GM18907 (cell line): Measurements from ENCODE around the gene ELOA.

Source experiments
- ATAC-seq: cut with Tn5 transposase; IDR thresholded peaks from one replicate; pipeline ENCODE4 v1.9.1; 2021; ENCODE audit warnings: mild to moderate bottlenecking, moderate library complexity; ENCODE audit not compliant: unreplicated experiment

ELOA gene, protein sequence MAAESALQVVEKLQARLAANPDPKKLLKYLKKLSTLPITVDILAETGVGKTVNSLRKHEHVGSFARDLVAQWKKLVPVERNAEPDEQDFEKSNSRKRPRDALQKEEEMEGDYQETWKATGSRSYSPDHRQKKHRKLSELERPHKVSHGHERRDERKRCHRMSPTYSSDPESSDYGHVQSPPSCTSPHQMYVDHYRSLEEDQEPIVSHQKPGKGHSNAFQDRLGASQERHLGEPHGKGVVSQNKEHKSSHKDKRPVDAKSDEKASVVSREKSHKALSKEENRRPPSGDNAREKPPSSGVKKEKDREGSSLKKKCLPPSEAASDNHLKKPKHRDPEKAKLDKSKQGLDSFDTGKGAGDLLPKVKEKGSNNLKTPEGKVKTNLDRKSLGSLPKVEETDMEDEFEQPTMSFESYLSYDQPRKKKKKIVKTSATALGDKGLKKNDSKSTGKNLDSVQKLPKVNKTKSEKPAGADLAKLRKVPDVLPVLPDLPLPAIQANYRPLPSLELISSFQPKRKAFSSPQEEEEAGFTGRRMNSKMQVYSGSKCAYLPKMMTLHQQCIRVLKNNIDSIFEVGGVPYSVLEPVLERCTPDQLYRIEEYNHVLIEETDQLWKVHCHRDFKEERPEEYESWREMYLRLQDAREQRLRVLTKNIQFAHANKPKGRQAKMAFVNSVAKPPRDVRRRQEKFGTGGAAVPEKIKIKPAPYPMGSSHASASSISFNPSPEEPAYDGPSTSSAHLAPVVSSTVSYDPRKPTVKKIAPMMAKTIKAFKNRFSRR

DNA sequence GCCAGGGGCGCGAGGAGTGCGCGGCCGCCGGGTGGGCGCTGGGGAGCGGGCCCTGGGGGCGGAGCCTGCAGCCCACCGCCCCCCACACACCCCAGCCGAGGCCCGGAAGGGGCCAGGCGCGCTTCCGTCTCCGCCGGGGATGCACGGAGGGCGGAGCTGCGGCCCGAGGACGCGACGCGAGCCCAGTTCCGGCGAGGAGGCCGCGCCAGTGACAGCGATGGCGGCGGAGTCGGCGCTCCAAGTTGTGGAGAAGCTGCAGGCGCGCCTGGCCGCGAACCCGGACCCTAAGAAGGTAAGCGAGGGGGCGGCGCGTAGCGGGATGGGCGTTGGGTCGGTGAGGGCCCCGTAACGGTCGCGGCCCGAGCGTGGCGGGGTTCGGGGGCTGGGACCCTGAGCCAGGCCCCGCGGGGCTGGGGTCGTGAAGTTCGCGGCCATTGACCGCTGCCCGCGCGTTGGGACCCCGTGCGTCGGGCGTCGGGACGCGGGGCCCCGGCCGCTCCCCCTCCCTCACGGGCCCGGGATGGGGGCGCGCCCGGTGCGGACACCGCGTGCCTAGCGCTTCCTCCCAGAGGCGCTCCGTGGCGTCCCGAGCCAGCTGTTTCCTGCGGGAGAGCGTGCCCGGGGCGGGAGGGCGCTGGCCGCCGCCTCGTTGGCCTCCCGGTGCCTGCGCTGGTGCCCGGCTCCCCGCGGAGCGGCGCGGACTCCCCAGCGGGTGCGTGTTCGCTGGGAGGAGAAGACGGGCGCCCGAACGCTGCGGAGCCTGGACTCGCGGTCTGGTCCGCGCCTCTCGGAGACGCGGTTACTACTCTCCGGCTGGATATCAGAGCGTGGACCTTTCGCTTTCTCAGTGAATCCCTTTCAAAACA lies at the start of gene ELOA:
Gene ELOA (plus strand): TSS at position 185 of the 866 bp plus-strand sequence. CDS start 33 bp downstream, at position 218.
- peak; percentile 74 for ATAC-seq

DNA sequence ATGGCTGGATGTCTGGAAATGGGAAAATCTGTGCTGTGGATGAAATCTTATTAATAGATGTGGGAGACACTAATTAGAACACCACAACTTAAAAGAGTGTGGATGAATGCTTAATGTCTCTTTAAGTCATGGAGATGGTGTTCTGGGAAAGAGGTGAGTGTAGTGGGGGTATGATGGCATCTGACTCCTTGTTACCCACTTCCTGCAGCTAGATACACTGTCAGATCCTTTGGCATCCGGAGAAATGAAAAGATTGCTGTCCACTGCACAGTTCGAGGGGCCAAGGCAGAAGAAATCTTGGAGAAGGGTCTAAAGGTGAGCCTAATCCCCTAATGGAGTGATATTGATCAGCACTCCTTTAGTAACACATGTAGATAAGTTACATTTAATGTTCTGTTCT lies 49.7 kb upstream of the ELOA start:
- no peak for ATAC-seq

DNA sequence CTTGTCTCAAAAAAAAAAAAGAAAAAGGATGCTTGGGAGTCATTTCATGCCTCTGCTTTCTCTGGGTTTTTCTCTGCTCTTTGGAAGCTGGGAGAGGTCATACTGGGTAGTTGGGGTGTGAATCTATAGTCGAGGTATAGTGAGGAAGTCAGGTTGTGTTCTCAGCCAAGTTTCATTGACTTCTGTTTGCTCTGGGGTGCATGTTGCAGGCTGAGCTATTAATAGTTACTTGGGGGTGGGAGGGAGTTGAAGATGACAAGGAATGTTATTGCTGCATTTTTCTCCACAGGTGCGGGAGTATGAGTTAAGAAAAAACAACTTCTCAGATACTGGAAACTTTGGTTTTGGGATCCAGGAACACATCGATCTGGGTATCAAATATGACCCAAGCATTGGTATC lies 48.9 kb upstream of the ELOA start:
- no peak for ATAC-seq

DNA sequence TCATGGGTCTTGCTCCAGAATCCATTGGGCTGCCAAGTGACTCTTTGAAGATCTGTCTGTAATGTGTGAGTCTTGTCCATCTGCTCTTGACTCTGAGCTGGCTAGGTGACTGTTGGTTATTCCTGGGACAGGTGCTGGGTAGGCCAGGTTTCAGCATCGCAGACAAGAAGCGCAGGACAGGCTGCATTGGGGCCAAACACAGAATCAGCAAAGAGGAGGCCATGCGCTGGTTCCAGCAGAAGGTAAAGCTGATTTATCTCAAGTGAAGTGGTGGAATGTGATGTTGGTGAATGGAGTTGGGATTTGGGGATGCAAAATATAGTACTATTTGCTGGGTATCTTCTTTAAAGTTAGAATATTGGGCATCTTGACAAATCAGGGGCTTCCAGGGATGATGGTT lies 47.6 kb upstream of the ELOA start:
- no peak for ATAC-seq

DNA sequence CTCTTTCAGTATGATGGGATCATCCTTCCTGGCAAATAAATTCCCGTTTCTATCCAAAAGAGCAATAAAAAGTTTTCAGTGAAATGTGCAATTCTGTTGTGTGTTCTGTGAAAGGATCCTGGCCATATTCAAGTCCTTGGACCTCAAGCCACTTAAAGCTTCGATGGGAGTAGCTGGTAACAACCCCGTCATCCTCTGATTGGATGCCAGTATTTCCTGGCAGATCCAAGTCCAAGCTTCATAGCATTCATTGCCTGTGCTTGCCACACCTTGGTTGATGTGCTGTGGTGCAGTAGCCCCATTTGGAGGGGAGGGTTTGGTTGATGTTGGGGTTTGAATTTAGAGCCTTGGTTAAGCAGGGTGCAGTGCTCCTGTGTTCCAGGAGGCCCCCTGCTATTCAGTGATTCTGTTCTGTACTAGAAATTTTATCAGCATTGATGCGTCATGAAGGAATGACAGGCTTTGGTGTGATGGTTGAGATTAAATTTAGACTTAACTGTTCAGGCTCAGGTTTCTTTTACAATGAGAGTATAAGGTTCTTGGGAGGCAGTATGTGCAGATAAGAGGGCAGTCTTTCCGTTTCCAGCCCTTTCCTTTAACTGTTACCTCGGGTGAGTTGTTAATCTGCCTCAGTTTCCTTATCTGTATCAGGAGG lies 46.8 kb upstream of the ELOA start:
- no peak for ATAC-seq

DNA sequence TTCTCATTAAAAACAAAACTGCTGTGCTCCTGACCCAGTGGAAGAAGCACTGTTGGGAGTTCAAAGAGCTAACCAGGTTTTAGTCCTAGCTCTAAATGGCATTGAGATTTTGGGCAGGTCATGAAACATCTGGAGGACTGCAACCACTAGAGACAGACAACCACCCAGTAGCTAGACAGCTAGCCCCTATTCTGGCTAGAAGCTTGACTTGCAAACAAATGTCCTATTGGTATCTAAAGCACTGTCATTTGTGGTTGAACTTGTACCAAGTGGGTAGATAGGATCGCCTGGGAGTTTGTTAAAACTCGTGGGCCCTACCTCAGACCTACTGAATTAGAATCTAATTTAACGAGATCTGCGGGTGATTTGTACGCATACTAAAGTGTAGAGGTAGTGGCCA lies 44.8 kb upstream of the ELOA start:
- ATAC-seq: no peak

DNA sequence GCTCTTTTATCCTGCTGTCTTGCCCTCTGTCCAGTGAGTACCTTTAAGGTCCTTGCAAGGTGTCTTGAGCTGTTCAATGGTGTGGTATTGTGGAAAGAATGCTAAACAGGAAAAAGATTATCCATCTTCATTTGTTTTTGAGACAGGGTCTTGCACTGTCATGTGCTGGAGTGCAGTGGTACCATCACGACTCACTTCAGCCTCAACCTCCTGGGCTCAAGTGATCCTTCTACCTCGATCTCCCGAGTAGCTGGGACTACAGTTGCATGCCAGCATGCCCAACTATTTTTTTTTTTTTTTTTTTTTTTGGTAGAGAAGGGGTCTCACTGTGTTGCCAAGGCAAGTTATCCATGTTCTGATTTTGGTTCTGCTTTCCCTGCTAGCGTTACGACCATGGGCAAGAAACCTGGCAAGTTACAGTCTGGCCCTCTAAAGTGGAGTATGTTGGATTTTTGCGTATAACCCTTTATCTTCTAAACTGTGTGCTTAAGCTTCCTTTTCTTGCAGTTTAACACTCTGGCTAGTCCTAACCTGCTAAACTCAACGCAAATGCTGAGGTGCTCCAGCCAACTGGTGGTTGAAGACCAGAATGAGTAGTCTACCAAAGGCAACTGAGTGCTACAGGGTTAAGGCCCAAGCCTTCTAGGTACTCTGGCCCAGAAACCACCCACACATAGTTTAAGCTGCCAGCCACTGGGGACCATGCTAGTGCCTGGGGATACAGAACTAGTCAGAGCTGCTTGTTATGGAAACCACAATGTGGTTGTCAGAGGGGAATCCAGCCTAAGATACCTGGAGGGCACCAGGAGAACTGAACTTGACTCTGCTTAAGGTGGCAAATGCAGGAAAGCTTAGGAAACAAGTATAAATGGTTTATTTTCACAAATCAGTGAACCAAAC lies 43.7 kb upstream of the ELOA start:
- ATAC-seq: no peak

DNA sequence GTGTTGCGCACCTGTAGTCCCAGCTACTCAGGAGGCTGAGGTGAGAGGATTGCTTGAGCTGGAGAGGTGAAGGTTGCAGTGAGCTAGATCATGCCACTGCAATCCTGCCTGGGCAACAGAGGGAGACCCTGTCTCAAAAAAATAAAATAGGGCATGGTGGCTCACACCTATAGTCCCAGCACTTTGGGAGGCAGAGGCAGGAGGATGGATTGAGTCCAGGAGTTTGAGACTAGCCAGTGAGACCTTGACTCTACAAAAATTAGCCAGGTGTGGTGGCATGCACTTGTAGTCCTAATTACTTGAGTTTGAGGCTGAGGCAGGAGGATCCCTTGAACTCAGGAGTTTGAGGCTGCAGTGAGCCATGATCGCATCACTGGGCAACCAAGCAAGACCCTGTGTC lies 42.0 kb upstream of the ELOA start:
- no peak for ATAC-seq

DNA sequence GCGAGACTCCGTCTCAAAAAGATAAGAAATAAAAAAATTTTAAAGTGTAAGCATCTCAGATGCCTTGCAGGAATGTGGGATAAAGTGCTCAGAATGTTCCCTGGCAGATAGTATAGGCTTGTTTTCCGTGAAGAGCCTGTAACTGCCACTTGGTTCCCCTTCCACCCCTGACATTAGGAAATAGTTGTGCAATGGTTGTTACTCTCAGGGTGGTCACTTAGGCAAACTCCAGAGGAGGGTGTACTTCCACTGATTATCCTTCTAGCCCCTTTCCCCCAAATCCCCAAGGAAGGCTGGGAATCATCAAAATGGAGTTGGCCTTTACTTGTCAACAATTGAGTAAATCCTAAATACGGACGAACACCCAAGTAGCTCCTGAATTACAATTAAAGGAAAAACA lies 41.3 kb upstream of the ELOA start:
- no peak for ATAC-seq

DNA sequence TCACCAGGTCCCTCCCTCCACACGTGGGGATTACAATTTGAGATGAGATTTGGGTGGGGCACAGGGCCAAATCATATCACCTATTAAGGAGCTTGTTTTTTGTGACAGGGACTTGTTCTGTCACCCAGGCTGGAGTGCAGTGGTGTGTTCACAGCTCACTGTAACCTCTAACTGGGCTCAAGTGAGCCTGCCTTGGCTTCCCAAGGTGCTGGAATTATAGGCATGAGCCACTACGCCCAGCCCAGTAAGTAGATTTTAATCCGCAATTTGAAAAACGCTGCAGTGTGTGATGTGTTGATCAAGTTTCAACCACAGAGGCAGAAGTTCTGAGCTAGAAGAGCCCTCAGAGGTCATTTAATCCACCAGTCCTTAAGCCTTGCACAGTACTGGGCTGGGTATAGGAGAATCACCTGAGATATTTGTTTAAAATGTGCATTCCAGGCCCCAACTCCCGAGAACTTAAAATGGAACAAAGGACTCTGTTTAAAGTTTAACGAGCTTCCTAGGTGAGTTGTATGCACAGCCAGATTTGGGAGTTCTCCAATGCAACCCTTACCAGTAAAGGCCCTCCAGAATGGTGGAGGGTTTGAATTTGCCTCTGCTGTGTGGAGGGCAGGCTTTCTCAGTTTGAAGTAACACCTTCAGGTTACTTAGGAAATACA lies 38.3 kb upstream of the ELOA start:
- no peak for ATAC-seq

DNA sequence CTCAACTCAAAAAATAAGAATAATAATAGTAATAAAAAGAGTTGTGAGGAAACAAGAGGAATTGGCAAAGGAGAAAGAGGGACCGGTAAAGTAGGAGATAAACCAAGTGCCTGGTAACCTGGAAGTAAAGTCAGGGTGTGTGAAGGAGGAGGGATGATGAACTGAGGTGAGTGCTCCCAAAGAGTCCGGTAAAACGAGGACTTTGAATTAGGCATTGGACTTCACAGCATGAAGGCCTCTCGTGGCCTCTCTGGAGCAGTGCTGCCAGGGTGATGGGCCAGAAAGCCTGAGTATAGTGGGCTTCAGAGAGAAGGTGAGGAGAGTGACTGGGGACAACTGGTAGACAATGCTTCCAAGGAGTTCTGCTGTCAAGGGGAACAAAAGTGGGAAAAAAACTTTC lies 34.0 kb upstream of the ELOA start:
- no peak for ATAC-seq

DNA sequence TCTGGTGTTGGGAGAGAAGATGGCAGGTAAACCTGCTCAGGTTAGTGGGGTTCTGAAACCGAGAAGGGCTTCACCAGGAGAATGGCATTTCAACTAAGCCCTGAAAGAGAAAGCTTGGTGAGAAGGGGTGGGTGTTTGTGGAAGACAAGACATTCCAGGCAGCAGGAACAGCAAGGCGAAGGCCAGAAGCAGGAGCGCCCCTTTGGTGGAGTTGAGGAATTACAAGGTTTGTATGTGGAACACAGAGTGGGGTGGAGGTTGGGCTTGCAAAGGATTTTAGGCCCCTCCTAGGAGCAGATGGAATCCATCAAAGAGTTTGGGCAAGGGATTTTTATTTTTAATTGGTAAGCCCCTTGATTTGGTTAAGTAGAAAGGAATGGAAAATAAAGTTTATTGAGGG lies 24.8 kb upstream of the ELOA start:
- no peak for ATAC-seq

DNA sequence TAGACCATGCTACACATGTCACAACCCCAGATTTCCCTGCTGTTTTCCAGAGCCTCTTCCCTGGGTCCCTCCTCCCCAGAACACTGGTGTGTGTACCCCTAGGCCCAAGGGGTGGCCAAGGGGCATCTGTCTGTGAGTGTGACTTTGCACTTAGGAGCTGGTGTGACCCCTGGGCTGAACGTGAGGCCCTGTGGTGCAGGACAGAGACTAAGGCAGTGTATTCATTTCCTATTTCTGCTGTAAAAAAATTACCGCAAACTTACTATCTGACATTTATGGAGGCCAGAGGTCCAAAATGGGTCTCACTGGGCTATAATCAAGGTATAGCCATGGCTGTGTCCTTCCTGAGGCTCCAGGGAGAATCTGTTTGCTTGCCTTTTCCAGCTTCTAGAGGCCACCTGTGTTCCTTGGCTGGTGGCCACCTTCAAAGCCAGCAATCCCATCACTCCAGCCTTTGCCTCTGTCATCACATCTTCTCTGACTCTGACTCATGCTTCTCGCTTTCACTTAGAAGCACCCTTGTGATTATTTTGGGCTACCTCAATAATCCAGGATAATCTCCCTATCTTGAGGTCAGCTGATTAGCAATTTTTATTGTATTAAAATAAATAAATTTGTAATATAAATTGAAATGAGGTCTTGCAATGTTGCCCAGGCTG lies 24.0 kb upstream of the ELOA start:
- ATAC-seq: no peak

DNA sequence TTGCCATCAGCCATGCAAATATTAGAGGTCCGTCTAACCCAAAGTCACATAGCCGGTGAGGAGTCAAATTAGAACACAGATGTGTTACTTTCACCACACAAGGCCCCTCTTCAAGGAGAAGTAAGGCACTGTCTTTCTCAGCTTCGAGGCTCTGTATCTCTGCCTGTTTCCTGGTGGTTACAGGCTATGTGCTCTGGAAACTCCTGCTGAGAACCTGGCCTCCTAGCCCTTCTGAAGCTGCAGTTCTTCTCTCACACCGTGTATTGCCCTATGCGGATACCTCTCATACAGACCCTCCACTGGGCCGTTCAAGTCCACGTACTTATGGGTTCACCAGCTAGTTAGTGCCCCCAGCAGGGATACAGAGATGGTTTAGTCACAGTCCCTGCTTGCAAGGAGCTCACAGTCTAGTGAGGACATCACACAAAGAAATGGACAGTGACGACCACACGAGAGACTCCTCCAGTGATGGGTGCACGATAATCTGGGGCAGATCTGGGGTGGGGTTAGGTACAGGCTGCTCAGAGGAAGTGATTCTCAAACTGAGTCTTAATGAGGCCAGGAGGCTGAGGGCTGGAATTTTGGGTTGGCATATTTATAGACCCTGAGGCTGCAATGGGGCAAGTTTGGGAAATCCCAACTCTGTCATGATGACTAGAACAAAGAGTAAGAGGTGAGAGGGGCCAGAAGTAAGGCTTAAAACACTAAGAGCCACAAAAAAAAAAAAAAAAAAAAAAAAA lies 22.8 kb upstream of the ELOA start:
- peak; percentile 57 for ATAC-seq

DNA sequence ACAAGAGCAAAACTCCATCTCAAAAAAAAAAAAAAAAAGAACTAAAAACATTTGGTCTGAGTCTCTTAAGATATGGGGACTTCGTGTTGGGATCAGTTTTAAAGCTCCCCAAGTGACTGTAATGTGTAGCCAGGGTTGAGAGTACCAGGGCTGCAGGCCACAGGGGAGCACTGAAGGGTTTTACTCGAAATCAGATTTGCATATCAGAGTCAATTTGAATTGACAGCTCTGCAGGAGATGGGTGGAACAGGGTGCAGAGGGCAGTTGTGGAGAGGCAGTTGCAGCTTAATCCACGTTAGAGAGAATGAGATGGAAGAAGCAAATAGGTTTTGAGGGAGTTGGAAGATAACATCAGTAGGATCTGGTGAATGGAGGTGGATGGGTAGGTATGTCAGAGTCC lies 20.6 kb upstream of the ELOA start:
- ATAC-seq: no peak

DNA sequence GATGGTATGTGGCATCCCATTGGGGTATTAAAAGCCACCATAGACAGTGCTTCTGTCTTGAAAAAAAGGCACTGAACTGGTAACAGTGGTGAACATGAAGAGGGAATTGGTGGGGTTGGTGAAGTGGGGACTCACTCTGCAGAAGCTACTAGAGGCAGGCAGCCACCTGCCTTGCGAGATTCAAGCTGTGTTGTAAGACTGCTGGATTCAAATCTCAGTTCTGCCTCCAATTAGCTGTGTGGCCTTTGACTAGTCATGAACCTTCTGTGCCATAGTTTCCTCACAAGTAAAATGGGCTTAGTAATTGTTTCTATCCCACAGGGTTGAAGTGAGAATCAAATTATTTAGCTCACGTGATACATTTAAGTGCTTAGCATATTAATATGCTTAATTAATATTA lies 16.6 kb upstream of the ELOA start:
- no peak for ATAC-seq

DNA sequence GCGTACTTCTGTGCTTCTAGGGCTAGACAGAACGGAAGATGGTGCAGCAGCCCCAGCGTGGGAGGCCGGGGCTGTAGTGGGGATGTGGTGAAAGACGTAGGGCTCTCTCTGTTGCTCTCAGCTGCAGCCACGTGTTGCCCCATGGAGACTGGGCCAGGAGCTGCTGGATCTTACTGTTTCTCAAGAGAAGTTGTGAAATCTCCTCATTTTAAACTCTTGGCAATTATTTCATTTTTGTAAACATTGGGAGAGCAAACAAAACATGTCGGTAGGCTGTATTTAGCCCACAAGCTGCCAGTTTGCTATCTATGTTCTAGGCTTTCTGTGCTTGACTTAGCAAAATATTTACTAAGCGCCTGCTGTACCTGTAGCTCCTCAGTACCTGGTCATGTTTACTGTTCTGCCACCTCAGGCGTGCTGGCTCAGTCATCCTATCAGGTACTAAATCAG lies 15.9 kb upstream of the ELOA start:
- no peak for ATAC-seq
